OCI-LY1 (cell line): Measurements from ENCODE around the gene PRSS3.
"Not testable (repeated sequence)": the region's sequence is repeated elsewhere in the genome, so short reads cannot be mapped to it uniquely, and the experiment has no call there.

ENCODE experiments used
- H2AFZ ChIP-seq: fragments of 200-600 bp; sonication (generic), shearing (Covaris generic); 2 replicates; pipeline ENCODE4 v1.6.0; 2014; ENCODE audit warnings: antibody characterized with exemption, mild to moderate bottlenecking, low read length
- H3F3A ChIP-seq: fragments of 200-600 bp; sonication (generic), shearing (Covaris generic); 2 replicates; pipeline ENCODE4 v1.6.0; 2014; ENCODE audit warnings: mild to moderate bottlenecking, antibody characterized with exemption, low read length, moderate library complexity; ENCODE audit not compliant: insufficient read depth
- H3K27ac ChIP-seq: fragments of 200-600 bp; sonication (generic); 2 replicates; pipeline ENCODE4 v1.5.1; 2014; ENCODE audit warnings: low read length, mixed run types, mild to moderate bottlenecking, low read depth; ENCODE audit not compliant: poor library complexity, severe bottlenecking
- H3K27me3 ChIP-seq: fragments of 200-600 bp; sonication (generic); 2 replicates; pipeline ENCODE4 v1.6.0; 2014; ENCODE audit warnings: antibody characterized with exemption, mild to moderate bottlenecking, low read length, moderate library complexity; ENCODE audit not compliant: insufficient read depth
- H3K36me3 ChIP-seq: fragments of 200-600 bp; sonication (generic); 2 replicates; pipeline ENCODE4 v1.6.1; 2014; ENCODE audit warnings: mild to moderate bottlenecking, antibody characterized with exemption, low read length, moderate library complexity, mixed read lengths; ENCODE audit not compliant: insufficient read depth
- H3K4me1 ChIP-seq: fragments of 200-600 bp; sonication (generic); 2 replicates; pipeline ENCODE4 v1.5.1; 2014; ENCODE audit warnings: mild to moderate bottlenecking, low read length, moderate library complexity; ENCODE audit not compliant: insufficient read depth, severe bottlenecking
- H3K4me2 ChIP-seq: fragments of 200-600 bp; sonication (generic), shearing (Covaris generic); 2 replicates; pipeline ENCODE4 v1.6.1; 2014; ENCODE audit warnings: low read length
- H3K4me3 ChIP-seq: fragments of 200-600 bp; sonication (generic); 2 replicates; pipeline ENCODE4 v1.5.1; 2014; ENCODE audit warnings: low read length, low read depth, mild to moderate bottlenecking, mixed read lengths; ENCODE audit not compliant: poor library complexity, severe bottlenecking
- H3K79me2 ChIP-seq: fragments of 200-600 bp; shearing (Covaris generic); 2 replicates; pipeline ENCODE4 v1.6.1; 2016; ENCODE audit warnings: mixed run types, low read length, mixed read lengths; ENCODE audit not compliant: insufficient read depth
- H3K9ac ChIP-seq: fragments of 200-600 bp; sonication (generic), shearing (Covaris generic); 2 replicates; pipeline ENCODE4 v1.6.1; 2014; ENCODE audit warnings: mild to moderate bottlenecking, low read length, mixed read lengths
- H3K9me2 ChIP-seq: fragments of 200-600 bp; sonication (generic), shearing (Covaris generic); 2 replicates; pipeline ENCODE4 v1.6.1; 2014; ENCODE audit warnings: low read depth, mild to moderate bottlenecking, low read length, mixed read lengths
- H3K9me3 ChIP-seq: fragments of 200-600 bp; shearing (Covaris generic); 2 replicates; pipeline ENCODE4 v1.6.1; 2014; ENCODE audit warnings: low read length, mixed read lengths
- H4K20me1 ChIP-seq: fragments of 200-600 bp; sonication (generic), shearing (Covaris generic); 2 replicates; pipeline ENCODE4 v1.6.0; 2016; ENCODE audit warnings: mild to moderate bottlenecking, low read length; ENCODE audit not compliant: insufficient read depth
- EZH2 ChIP-seq: fragments of 200-600 bp; sonication (generic), shearing (Covaris generic); IDR thresholded peaks from 2 replicates; pipeline ENCODE4 v1.8.0; 2017; ENCODE audit warnings: borderline replicate concordance, mixed run types, mild to moderate bottlenecking, antibody characterized with exemption, low read length, moderate library complexity, mixed read lengths
- TF ChIP-seq, protein P1 (sequence below): fragments of 200-600 bp; sonication (generic), shearing (Covaris generic); IDR thresholded peaks from 2 replicates; pipeline ENCODE4 v1.5.1; 2017; ENCODE audit warnings: mild to moderate bottlenecking, antibody characterized with exemption, low read length, moderate library complexity, mixed read lengths

The PRSS3 gene

GRCh38 chr9:33786681-33787080 lies 8.7 kb upstream of the PRSS3 start:
- Histone ChIP-seq H3K27ac (no peak overlapping the region), H3K79me2 (no peaks in the 10 kb centered on the region), H3K27me3 (no peaks in the 10 kb centered on the region), H3K4me1 (peaks cover 5% of the 10 kb centered on the region), H3K4me2 (no peak overlapping the region), H3K9ac (no peak overlapping the region), H3K4me3 (no peak overlapping the region), H3K36me3 (no peaks in the 10 kb centered on the region), H4K20me1 (no peaks in the 10 kb centered on the region), H2AFZ (no peak overlapping the region), H3K9me3 (no peaks in the 10 kb centered on the region), H3F3A (no peaks in the 10 kb centered on the region), H3K9me2 (no peaks in the 10 kb centered on the region)
- TF ChIP-seq, protein P1, sequence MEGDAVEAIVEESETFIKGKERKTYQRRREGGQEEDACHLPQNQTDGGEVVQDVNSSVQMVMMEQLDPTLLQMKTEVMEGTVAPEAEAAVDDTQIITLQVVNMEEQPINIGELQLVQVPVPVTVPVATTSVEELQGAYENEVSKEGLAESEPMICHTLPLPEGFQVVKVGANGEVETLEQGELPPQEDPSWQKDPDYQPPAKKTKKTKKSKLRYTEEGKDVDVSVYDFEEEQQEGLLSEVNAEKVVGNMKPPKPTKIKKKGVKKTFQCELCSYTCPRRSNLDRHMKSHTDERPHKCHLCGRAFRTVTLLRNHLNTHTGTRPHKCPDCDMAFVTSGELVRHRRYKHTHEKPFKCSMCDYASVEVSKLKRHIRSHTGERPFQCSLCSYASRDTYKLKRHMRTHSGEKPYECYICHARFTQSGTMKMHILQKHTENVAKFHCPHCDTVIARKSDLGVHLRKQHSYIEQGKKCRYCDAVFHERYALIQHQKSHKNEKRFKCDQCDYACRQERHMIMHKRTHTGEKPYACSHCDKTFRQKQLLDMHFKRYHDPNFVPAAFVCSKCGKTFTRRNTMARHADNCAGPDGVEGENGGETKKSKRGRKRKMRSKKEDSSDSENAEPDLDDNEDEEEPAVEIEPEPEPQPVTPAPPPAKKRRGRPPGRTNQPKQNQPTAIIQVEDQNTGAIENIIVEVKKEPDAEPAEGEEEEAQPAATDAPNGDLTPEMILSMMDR = no peak
- no peak for TF ChIP-seq EZH2

DNA sequence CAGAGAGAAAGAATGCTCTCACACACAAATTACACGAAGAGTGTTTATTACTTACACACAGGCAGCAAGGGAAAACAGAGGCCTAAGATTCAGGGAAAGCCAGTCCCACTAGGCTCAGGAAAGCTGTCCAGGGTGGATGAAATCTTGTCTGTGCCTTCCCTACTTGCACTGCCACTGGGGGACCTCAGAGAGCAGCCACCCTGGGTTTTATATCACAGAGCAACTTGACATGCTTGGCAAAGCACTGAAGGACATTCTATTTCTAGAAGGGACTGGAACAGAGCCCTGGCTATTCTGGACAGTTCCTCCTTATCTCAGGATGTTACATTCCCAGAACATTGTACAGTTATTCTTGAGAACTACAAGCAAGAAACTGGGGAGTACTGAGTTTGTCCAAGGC lies 7.5 kb upstream of the PRSS3 start:
- Histone ChIP-seq H4K20me1 (no peaks in the 10 kb centered on the region), H3K4me1 (peaks cover 5% of the 10 kb centered on the region), H3K9me3 (no peaks in the 10 kb centered on the region), H3K4me3 (no peak overlapping the region), H3K27ac (no peak overlapping the region), H3K79me2 (no peaks in the 10 kb centered on the region), H3K9ac (no peak overlapping the region), H3F3A (no peaks in the 10 kb centered on the region), H3K36me3 (no peaks in the 10 kb centered on the region), H3K4me2 (no peak overlapping the region), H3K9me2 (no peaks in the 10 kb centered on the region), H2AFZ (no peak overlapping the region), H3K27me3 (no peaks in the 10 kb centered on the region)
- TF ChIP-seq, protein P1 = peak; percentile 38; the same call in 1 of the 2 replicates
- no peak for TF ChIP-seq EZH2

- H3K9me2 ChIP-seq, H3K9me3 ChIP-seq, H2AFZ ChIP-seq, H3K79me2 ChIP-seq, H3F3A ChIP-seq, H4K20me1 ChIP-seq, H3K4me3 ChIP-seq, H3K36me3 ChIP-seq, H3K4me1 ChIP-seq, H3K9ac ChIP-seq, H3K27me3 ChIP-seq, H3K27ac ChIP-seq, H3K4me2 ChIP-seq: not testable (repeated sequence)
Observed at GRCh38 chr9:33789429-33789828, 5.9 kb upstream of the PRSS3 start.

DNA sequence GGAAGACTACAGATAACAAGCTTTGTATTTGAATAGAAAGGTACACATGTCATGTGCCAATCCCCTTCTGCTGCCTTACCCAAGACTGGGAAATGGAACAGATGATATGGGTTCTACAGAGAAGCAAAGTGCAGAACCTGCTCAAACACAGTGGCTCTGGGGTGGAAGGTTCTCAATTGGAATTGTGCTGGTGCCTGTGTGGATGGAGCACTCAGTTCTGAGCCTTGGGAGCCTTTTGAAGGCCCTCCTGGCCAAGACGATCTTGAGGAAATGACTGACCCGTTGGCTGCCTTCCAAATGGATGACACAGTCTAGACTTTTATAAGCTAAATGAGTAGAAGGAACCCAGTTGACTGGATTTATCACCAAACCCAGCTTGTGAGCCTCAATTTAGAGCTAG lies 4.2 kb upstream of the PRSS3 start:
- Histone ChIP-seq H3K9me3 (no peaks in the 10 kb centered on the region), H3K9ac (no peak overlapping the region), H3K36me3 (no peaks in the 10 kb centered on the region), H3K4me2 (no peak overlapping the region), H3K9me2 (no peaks in the 10 kb centered on the region), H4K20me1 (no peaks in the 10 kb centered on the region), H3K27ac (no peak overlapping the region), H3F3A (no peaks in the 10 kb centered on the region), H3K4me1 (no peaks in the 10 kb centered on the region), H3K4me3 (no peak overlapping the region), H2AFZ (no peak overlapping the region), H3K27me3 (no peaks in the 10 kb centered on the region), H3K79me2 (no peaks in the 10 kb centered on the region)
- TF ChIP-seq, protein P1 = no peak
- no peak for TF ChIP-seq EZH2

DNA sequence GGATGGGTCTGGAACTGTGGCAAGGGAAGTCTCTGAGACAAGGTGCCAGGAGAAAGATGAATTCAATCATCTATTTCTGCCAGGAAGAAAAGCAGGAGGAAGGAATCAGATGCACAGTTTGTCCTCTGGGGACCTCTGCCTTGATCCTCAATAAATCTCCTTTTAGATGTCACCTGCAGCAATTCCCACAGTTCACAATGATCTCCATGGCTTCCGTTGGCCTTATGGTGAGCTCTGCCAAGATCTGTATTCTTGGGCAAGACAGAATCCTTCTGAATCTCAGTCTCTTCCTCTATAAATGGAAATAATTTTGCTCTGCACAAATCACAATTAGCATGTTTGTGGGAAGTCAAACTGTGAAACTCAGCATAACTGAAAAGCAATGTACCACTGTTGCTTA lies 1.9 kb upstream of the PRSS3 start:
- not testable (repeated sequence) for H3K9me3 ChIP-seq, H3K79me2 ChIP-seq, H3K9me2 ChIP-seq, H2AFZ ChIP-seq, H3F3A ChIP-seq, H3K36me3 ChIP-seq, H3K4me3 ChIP-seq, H3K27ac ChIP-seq, H4K20me1 ChIP-seq, H3K4me1 ChIP-seq, H3K27me3 ChIP-seq, H3K4me2 ChIP-seq, H3K9ac ChIP-seq
